T follicular helper cell (primary cell): ENCODE results near the gene RSPH1.

ENCODE experiments used
- DNase-seq: peaks from one replicate; pipeline ENCODE4 v3.0.0-alpha.2; 2020; ENCODE audit warnings: low read depth
- total RNA-seq, 2 experiments: gene quantifications; one replicate each; lab custom pipeline; 2026; lab: John Stamatoyannopoulos, UW

Gene RSPH1
- 0.06 to 0.35 reads per million in 2 experiments for total RNA-seq

DNA sequence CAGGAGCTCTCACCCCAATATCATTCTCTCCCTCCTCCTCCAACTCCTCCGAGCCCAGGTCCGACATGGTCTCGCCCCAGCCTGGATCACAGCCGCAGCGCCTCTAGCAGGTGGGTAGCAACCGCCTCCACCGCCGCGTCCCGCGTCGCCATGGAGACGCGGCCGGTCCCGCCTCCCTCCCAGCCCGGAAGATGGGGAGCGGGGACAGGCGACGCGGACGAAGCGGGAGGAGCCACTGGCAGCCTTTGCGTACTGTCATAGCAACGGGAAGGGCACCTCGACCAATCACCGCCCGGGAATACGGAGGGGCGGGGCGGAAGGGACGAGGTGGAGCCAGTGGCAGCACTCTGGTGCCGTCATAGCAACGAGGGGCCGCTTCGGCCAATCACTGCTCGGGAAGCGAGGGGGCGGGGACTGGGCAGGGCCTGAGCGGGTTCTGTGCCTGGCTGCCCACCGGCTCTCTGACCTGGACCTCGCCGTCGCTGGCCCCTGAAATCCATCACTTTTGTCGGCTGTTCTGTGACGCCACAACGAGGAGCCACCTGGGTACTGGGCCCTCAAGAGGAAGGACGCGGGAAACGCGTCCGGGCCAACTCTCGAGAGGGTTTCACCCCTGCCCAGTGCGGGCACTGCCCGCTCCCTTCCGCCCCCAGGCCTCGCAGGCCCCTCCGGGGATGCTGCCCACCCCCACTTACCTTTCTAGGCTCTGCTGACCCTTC lies at the start of gene RSPH1:
RSPH1 (minus strand) TSS at position 105 of the 719 bp plus-strand sequence; CDS start at position 67, 38 bp downstream.
- peak; percentile 99 for DNase-seq

- DNase-seq = no peak
Observed at GRCh38 chr21:42545745-42546144, 49.7 kb upstream of the RSPH1 start.

DNA sequence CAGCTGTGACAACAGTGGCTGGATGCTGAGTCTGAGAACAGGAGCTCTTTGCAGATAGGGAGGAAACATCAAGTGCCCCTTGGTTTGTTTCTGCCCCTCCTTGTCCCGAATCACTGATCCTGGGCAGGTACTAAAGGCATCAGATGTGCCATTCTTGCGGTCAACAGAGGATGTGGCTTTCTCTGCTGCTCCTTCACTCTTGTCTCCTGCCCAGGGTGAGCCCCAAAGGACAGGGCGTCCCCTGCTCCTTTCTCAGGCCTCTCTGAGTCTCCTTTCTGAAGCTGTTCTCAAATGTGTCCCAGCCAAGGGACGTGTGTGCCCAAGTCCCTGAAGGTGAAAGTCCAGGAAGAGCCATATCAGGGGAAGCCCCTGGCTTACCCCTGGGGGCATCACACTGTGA lies 49.3 kb upstream of the RSPH1 start:
- no peak for DNase-seq

DNA sequence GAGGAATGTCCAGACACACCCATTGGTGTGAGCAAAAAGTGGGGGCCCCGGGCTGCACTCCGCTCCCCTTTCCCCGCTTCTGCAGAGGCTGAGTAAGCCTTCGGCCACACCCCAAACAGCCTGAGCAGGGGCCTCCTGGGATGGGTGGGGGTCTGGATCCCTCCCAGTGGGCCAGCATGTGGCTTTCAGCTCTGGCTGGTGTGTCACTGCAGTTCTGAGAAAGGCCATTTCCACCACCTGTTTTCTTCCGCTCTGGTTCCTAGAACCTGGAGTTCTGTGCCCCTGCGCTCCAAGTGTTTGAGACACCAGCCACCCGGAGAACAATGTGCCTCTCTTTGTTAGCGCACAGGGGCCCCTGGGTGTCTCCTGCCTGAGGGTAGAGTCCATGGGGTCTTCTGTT lies 48.5 kb upstream of the RSPH1 start:
- DNase-seq = no peak

- no peak for DNase-seq
Observed at GRCh38 chr21:42543106-42543847, 47.3 kb upstream of the RSPH1 start.

- no peak for DNase-seq
Observed at GRCh38 chr21:42542596-42542995, 46.6 kb upstream of the RSPH1 start.

DNA sequence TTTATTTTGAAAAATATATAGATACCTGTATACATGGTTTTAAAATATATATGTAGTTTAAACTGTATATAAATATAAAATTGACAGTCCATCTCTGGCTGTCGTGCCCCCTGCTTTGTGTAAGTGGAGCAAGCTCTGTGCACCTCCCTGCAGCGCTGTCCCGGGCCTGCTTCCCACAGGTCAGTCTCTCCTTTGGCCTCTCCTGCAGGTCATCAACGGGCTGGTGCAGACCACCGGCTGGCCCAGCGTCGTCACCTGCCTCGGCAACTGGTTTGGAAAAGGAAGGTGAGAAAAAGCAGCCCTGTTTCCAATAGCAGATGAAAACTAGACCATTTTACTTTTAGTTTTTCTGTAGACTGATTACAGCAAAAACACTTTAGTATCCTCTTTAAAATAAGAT lies 46.2 kb upstream of the RSPH1 start:
- DNase-seq = no peak

GRCh38 chr21:42541618-42542017 lies 45.6 kb upstream of the RSPH1 start:
- no peak for DNase-seq

GRCh38 chr21:42541174-42541573 lies 45.1 kb upstream of the RSPH1 start:
- no peak for DNase-seq

GRCh38 chr21:42540396-42540795 lies 44.4 kb upstream of the RSPH1 start:
- no peak for DNase-seq

GRCh38 chr21:42539931-42540343 lies 43.9 kb upstream of the RSPH1 start:
- no peak for DNase-seq

DNA sequence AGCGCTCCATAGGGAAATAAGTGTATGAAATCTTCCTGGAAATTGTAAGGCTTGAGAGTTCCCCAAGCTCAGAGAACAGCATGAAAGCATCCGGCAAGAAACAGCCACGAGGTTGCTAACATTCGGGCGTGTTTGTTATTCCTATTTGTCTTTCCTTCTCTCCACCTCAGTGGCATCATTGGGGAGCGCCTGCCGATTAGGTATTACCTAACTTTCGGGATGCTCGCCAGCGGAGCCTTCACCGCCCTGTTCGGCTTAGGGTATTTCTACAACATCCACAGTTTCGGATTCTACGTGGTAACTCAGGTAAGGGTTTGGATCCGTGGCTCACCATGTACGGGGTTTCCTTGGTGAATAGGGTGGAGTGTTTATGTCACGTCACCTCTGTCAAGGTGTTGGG lies 43.3 kb upstream of the RSPH1 start:
- DNase-seq = no peak

DNA sequence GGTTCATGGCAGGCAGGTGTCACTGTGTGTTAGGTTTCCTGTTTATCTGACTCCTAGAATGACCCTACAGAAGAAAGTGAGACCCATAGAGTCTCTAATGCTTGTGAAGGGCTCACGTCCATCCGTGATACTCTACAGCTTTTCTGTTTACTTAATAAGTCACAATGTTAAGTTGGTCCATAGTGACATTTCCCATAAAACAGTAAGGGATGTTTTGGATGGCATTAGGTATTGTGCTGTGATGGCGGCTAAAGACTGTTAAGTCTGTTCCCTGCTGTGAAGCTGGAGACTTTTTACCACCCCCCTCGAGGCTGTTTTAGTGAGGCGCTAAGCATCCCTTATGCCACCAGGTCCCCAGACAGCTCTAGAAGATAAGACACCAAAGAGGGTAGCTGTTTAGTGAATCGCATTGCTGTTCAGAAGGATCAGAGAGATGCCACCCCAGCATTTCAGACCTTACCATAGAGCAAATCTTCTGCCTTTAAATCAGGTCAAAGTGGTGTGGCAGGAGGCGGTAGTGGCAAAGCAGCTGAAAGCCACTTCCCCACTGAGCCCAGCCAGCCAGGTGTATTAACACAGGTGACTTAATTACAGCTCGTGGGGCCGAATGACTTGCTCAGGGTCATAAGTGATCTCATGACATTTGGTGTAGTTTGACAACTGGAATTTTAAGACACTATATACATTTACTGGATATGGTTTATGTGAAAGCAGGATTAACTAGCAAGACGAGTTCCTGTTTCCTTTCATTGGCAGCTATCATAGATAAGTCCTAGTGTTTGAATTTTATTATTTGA lies 42.7 kb upstream of the RSPH1 start:
- no peak for DNase-seq

GRCh38 chr21:42537106-42537742 lies 41.2 kb upstream of the RSPH1 start:
- DNase-seq = no peak

DNA sequence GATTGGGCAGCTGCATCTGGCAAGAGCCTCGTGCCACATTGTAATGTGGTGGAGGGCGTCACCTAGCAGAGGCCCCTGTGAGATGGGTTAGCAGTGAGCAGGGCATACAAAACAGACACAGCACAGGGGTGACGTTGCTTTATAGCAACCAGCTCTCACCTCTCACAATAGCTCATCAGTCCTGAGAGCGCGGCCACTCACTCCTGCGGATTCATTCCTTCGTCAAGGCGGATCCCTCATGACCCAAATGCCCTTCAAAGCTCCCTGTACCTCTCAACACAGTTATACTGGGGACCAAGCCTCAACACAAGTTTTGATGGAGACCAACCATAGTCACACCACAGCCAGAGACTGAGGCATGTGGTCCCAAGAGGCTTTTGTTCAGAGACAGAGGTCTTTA lies 40.6 kb upstream of the RSPH1 start:
- DNase-seq = no peak

GRCh38 chr21:42535602-42536171 lies 39.7 kb upstream of the RSPH1 start:
- no peak for DNase-seq

DNA sequence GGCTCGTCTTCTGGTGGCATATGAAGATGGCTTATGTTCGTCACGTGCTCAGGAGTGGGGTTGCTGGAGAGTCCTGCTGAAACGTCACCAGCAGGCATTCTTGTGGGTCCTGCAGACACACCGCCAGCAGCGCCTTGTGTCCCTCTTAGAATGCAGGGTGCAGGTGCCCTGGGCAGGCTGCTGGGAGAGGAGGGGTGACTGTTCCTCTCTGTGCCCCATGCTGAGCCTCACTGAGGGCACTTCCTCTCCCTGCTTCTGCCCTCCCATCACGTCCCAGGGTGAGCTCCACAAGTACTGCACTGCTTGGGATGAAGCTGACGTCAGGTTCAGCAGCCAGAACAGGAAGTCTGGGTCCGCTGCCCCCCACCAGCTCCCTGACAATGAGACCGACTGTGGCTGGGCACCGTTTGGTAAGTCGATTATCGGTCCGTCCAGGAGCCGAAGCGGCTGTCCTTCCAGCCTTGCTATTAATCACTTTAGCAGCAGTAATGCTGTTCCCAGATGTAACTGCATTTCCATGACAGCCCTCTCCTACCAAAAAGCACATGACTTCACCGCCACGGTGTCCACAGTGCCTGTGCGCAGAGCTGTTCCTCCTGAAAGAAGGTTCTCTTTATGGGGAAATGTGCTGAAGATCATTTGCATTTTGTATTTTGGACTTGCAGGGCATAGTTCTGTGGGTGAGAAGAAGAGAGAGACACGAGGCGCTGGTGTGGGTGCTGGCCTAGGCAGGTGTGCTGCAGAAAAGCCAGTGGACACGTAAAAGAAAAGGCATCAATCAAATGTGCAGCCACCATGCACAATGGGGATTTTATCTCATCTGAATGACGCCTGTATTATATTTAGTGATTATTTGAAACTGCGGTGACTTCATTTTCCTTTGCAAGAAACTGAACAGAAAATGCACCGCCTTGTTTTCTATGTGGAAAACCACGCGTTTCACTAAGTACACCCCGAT lies 38.7 kb upstream of the RSPH1 start:
- DNase-seq = no peak

DNA sequence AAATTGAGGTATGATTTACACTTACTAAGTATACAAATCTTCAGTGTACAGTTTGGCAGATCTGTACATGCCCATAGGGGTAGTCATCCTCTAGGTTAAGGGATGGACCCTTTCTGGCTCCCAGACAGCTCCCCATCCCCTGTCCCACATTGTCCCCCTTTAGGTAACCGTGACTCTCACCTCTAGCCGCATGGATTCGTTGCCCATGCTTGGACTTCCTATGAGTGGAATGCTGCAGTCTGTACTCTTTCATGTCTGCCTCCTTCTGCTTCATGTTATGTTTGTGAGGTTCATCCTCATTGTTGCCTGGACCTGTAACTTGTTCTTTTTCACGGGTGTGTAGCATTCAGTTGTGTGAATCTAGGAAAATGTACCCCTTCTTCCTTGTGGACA lies 37.9 kb upstream of the RSPH1 start:
- no peak for DNase-seq

GRCh38 chr21:42533306-42533962 lies 37.4 kb upstream of the RSPH1 start:
- DNase-seq = no peak
